Lung (tissue), 12 donors: ENCODE data around the gene ONECUT2. TPM values are rescaled to one million over a fixed set of nuclear protein-coding genes. Genes with fewer than 3 reads are reported as not detected.

Experiments
- ATAC-seq: fragments of 200-7000 bp; cut with Tn5 transposase; one replicate; pipeline ENCODE4 v1.9.1; 2020; ENCODE audit warnings: moderate number of reproducible peaks; ENCODE audit not compliant: insufficient read depth, low FRiP score
- DNase-seq, 3 donors: peaks; one replicate each; pipeline ENCODE4 v3.0.0-alpha.2; 2013 to 2017
- H3K27ac ChIP-seq, 2 donors: one replicate each; pipeline ENCODE4 v1.5.1; 2013; ENCODE audit warnings: mild to moderate bottlenecking in 2 of 2, moderate library complexity in 2 of 2, control low read depth in 1 of 2, inconsistent platforms in 1 of 2, low read depth in 1 of 2, low read length in 1 of 2
- H3K27me3 ChIP-seq, 3 donors: one replicate each; pipeline ENCODE4 v1.5.1; 2013; ENCODE audit warnings: low read length in 2 of 3; ENCODE audit not compliant: control insufficient read depth in 3 of 3, insufficient read depth in 3 of 3
- H3K36me3 ChIP-seq, 4 donors: one replicate each; pipeline ENCODE4 v1.5.1; 2013; ENCODE audit warnings: low read length in 4 of 4, mild to moderate bottlenecking in 1 of 4, moderate library complexity in 1 of 4; ENCODE audit not compliant: control insufficient read depth in 4 of 4, insufficient read depth in 4 of 4
- H3K4me1 ChIP-seq, 5 donors: one replicate each; pipeline ENCODE4 v1.5.1; 2013; ENCODE audit warnings: low read length in 5 of 5, mild to moderate bottlenecking in 2 of 5, moderate library complexity in 1 of 5; ENCODE audit not compliant: control insufficient read depth in 5 of 5, insufficient read depth in 5 of 5
- H3K4me3 ChIP-seq: one replicate; pipeline ENCODE4 v1.5.1; 2013; ENCODE audit warnings: mild to moderate bottlenecking, control low read depth, moderate library complexity
- H3K9ac ChIP-seq, 2 donors: one replicate each; pipeline ENCODE4 v1.5.1; 2013; ENCODE audit warnings: low read length in 2 of 2, control low read depth in 1 of 2; ENCODE audit not compliant: insufficient read depth in 1 of 2
- H3K9me3 ChIP-seq, 4 donors: one replicate each; pipeline ENCODE4 v1.5.1; 2013; ENCODE audit warnings: low read length in 3 of 4, mild to moderate bottlenecking in 1 of 4, moderate library complexity in 1 of 4; ENCODE audit not compliant: control insufficient read depth in 4 of 4, insufficient read depth in 3 of 4
- CTCF ChIP-seq: IDR thresholded peaks from 2 replicates; pipeline ENCODE4 v1.5.1; 2012; ENCODE audit warnings: mild to moderate bottlenecking; ENCODE audit errors: control extremely low read depth, extremely low read depth
- WGBS, 2 donors: extraction: QIAGEN DNeasy Blood & Tissue Kit; methylation state at CpG; one replicate each; pipeline ENCODE4 v1.1.7; 2013; 5-methylcytosine and 5-hydroxymethylcytosine counted together
- polyA plus RNA-seq, 2 donors: library from polyadenylated mRNA; stranded (reverse); fragments of 200-250 nt; gene quantifications; one replicate each; pipeline ENCODE4 v1.2.1, GENCODE V29; 2013
- total RNA-seq, 2 donors: library from RNA; depleted of rRNA in 1 of 2; stranded (reverse); fragments of >200 nt in 1 of 2; gene quantifications; one replicate each; pipeline ENCODE4 v1.2.1, GENCODE V29; 2014 to 2021
- donor health status: control.
- donor health status: control.
- donor health status: Bipolar disorder and iron deficiency.
- donor health status: healthy.
- donor health status: DM: yes; HTN: yes; CAD: no.

Gene ONECUT2
- total and polyA plus RNA-seq, 4 donors: 0.01 to 0.06 (median 0.02) TPM; not detected in 1

- Histone ChIP-seq H3K9me3 (peaks cover 0 to 20% (median 0%) of the 10 kb centered on the region in 4 donors), H3K27me3 (peaks cover 20 to 90% (median 84%) of the 10 kb centered on the region in 3 donors), H3K4me3 (no peak overlapping the region), H3K36me3 (no peaks in the 10 kb centered on the region), H3K9ac (no peak overlapping the region), H3K27ac (no peak overlapping the region), H3K4me1 (peaks cover 0 to 45% (median 4%) of the 10 kb centered on the region in 5 donors)
- DNase-seq (peak; percentile 64 to 65 (median 65)), ATAC-seq (no peak)
- no peak for TF ChIP-seq CTCF
- 2% methylated on average over 72 of the region's 72 CpGs for WGBS, 2 donors
These were observed 2.8 kb downstream of the ONECUT2 start for GRCh38 chr18:57437766-57438671.

- peaks cover 0 to 45% (median 4%) of the 10 kb centered on the region in 5 donors for H3K4me1 ChIP-seq
- no peak overlapping the region for H3K4me3 ChIP-seq
- H3K27me3 ChIP-seq: peaks cover 20 to 90% (median 80%) of the 10 kb centered on the region in 3 donors
- ATAC-seq (no peak), DNase-seq (peak in 2 of 3 donors; percentile 28 to 34)
- TF ChIP-seq CTCF: no peak
- no peak overlapping the region for H3K27ac ChIP-seq
- peaks cover 0 to 22% (median 0%) of the 10 kb centered on the region in 4 donors for H3K9me3 ChIP-seq
- WGBS, 2 donors: 3 to 4% methylated on average over 31 of the region's 31 CpGs
- H3K36me3 ChIP-seq: no peaks in the 10 kb centered on the region
- H3K9ac ChIP-seq: no peak overlapping the region
These were observed 3.8 kb downstream of the ONECUT2 start for GRCh38 chr18:57438743-57439608.

DNA sequence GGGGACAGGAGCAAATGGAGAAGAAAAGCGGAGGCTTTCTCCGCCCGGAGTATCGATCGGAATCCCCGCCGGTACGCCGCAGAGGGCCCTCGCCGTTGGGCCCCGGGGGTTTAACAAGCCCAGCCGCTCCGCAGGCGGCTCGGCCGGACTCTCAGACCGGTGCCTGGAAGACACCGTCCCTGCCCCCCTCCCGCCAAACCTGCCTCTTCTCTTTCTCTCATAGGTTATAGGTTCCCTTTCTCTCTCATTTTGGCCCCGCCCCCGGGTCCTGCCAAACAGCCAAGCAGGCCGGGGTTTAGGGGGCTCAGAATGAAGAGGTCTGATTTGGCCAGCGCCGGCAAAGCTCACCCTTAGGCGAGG is 4.4 kb downstream of the ONECUT2 start:
- Histone ChIP-seq H3K4me1 (peaks cover 0 to 39% (median 4%) of the 10 kb centered on the region in 5 donors), H3K9me3 (peaks cover 0 to 22% (median 0%) of the 10 kb centered on the region in 4 donors), H3K36me3 (no peaks in the 10 kb centered on the region), H3K9ac (no peak overlapping the region), H3K4me3 (no peak overlapping the region), H3K27me3 (peaks cover 20 to 90% (median 80%) of the 10 kb centered on the region in 3 donors), H3K27ac (no peak overlapping the region)
- DNase-seq: no peak
- 4 to 5% methylated on average over 26 of the region's 26 CpGs for WGBS, 2 donors
- TF ChIP-seq CTCF: no peak
- ATAC-seq: no peak
